Liver (tissue), 3 donors: ENCODE results near the gene GAP43.

Source experiments
- ATF3 ChIP-seq: IDR thresholded peaks from 2 replicates; pipeline ENCODE4 v1.6.1; 2016; ENCODE audit warnings: antibody characterized with exemption
- CTCF ChIP-seq: fragments of 150-350 bp; IDR thresholded peaks from 2 replicates; pipeline ENCODE4 v1.5.1; 2017; ENCODE audit warnings: improper control_type of control experiment, low read depth, low read length; ENCODE audit not compliant: missing input control
- EGR1 ChIP-seq, 2 donors: IDR thresholded peaks; 2 replicates each; pipeline ENCODE4 v1.6.1; 2016 to 2018; ENCODE audit warnings: antibody characterized with exemption in 2 of 2, low read depth in 2 of 2
- MAX ChIP-seq: IDR thresholded peaks from 2 replicates; pipeline ENCODE4 v1.6.1; 2016; ENCODE audit warnings: antibody characterized with exemption
- RAD21 ChIP-seq, 2 donors: IDR thresholded peaks; 2 replicates each; pipeline ENCODE4 v1.6.1; 2016; ENCODE audit warnings: antibody characterized with exemption in 2 of 2, mild to moderate bottlenecking in 2 of 2
- REST ChIP-seq: IDR thresholded peaks from 2 replicates; pipeline ENCODE4 v1.6.1; 2016; ENCODE audit warnings: antibody characterized with exemption, mild to moderate bottlenecking
- YY1 ChIP-seq: IDR thresholded peaks from 2 replicates; pipeline ENCODE4 v1.6.1; 2016; ENCODE audit warnings: antibody characterized with exemption, mild to moderate bottlenecking
- donor health status: healthy.
- donor health status: healthy.

- TF ChIP-seq CTCF (no peak), MAX (no peak), REST (no peak), YY1 (no peak), EGR1 (IDR thresholded peaks at IDR 0.05; ENCODE audit: low read depth in 2 of 2) (no peak), RAD21 (IDR thresholded peaks at IDR 0.05) (no peak), ATF3 (no peak)
Observed at GRCh38 chr3:115725800-115726199, 102.5 kb downstream of the GAP43 start.
